Stimulated activated naive B cell treated with anti-CD40 and anti-IgM and Interleukin-4, amounts not matched to agents 10 μg/mL and 1 μg/mL and 100 μg/mL, for 72 hours (primary cell): Measurements from ENCODE around the gene KDM2B.
"Not testable (repeated sequence)": the region's sequence is repeated elsewhere in the genome, so short reads cannot be mapped to it uniquely, and the experiment has no call there.

Experiments used
- ATAC-seq, 2 donors: fragments of 150-1000 bp; cut with Tn5 transposase; replicated peaks; 2 replicates each; pipeline ENCODE4 v1.10.0; 2021; ENCODE audit warnings: moderate library complexity in 1 of 2
- DNase-seq: peaks from one replicate; pipeline ENCODE4 v3.0.0; 2021
- H3K27ac Mint-ChIP-seq: one replicate; pipeline ENCODE4 v1.8.0; 2022; ENCODE audit warnings: mild to moderate bottlenecking, mixed read lengths
- H3K27me3 Mint-ChIP-seq, 2 donors: one replicate each; pipeline ENCODE4 v1.8.0; 2022; ENCODE audit warnings: mixed read lengths in 2 of 2
- H3K36me3 Mint-ChIP-seq, 2 donors: one replicate each; pipeline ENCODE4 v1.8.0; 2022; ENCODE audit warnings: mixed read lengths in 2 of 2, mild to moderate bottlenecking in 1 of 2
- H3K4me1 Mint-ChIP-seq, 2 donors: one replicate each; pipeline ENCODE4 v1.8.0; 2022; ENCODE audit warnings: mixed read lengths in 2 of 2, mild to moderate bottlenecking in 1 of 2
- H3K4me3 Mint-ChIP-seq, 2 donors: one replicate each; pipeline ENCODE4 v1.8.0; 2022; ENCODE audit warnings: mild to moderate bottlenecking in 2 of 2, mixed read lengths in 2 of 2, moderate library complexity in 1 of 2
- H3K9me3 Mint-ChIP-seq, 2 donors: one replicate each; pipeline ENCODE4 v1.8.0; 2022; ENCODE audit warnings: mixed read lengths in 2 of 2, mild to moderate bottlenecking in 1 of 2

The KDM2B gene

DNA sequence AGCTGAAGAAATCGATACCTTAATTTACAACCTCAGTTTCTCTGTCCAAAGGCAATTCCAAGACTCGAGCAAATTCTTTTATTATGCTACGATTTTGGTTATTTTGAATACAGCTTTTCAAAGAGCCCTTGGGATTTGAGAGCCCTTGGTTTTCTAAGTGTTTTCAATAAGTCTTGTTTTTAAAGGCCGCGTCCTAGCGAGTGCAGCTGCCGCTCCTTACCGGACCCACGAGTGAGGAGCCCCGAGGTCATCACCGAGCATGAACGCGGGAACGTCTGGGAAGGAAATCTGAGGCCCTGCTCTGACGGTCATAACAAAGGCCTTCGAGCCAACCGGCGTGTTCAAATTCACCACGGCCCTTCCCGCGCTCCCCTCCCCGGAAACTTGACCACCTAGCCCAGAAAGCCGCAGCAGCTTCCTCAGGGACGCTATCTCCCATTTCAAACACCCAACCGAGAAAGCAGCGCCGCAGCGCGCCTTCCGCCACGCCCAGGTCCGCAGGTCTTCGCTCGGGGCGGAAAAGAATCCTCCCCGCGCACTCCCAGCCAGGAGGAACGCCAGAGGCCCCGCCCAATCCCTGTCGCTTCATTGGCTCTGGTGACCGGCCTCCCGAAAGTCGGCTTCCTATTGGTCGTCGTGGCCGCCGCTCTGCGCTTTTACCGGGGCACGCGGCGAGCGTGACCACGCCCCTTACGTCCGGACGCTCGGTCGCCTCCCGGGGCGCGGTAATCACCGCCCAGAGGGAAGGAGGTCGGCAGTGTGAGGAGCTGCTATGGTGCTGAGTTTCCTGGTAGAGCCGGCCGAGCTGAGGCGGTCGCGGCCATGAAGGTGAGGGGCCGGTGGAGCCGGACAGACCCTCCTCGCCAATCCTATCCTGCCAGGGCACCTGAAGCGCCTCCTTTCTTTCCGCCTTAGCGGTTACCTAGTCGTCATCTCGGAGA is 181.2 kb downstream of the KDM2B start, which contains the start of gene RNF34:
RNF34 (plus strand) TSS at position 728 of the 941 bp plus-strand sequence; CDS start at position 823, 95 bp downstream.
- Mint-ChIP-seq H3K4me3 (peak within 1 kb of the TSS; percentile 87 to 97), H3K36me3 (peaks cover 12 to 14% of the 10 kb centered on the region in 2 donors), H3K27me3 (no peaks in the 10 kb centered on the region), H3K9me3 (no peaks in the 10 kb centered on the region), H3K4me1 (peaks cover 12 to 25% of the 10 kb centered on the region in 2 donors), H3K27ac (peak within 1 kb of the TSS; percentile 93)
- DNase-seq (peak; percentile 97), ATAC-seq (peak; percentile 91 to 93)

GRCh38 chr12:121398355-121398754 is 182.5 kb downstream of the KDM2B start:
- ATAC-seq (no peak), DNase-seq (no peak)
- Mint-ChIP-seq H3K27me3 (no peaks in the 10 kb centered on the region), H3K9me3 (no peaks in the 10 kb centered on the region), H3K36me3 (peaks cover 3 to 11% of the 10 kb centered on the region in 2 donors), H3K4me3 (peak overlapping the region in 1 of 2 donors; percentile 87), H3K4me1 (peaks cover 10 to 25% of the 10 kb centered on the region in 2 donors), H3K27ac (no peak overlapping the region)

DNA sequence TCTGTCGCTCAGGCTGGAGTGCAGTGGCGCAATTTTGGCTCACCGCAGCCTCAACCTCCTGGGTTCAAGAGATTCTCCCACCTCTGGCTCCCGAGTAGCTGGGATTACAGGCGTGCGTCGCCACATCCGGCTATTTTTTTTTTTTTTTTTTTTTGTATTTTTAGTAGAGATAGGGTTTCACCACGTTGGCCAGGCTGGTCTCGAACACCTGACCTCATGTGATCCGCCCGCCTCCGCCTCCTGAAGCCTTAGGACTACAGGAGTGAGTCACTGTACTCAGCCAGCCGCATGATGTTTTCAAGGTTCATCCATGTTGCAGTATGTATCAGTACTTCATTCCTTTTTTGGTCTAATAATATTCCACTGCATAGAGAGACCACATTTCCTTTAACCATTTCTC is 183.3 kb downstream of the KDM2B start:
- Mint-ChIP-seq H3K4me3 (no peak overlapping the region), H3K36me3 (peaks cover 3 to 6% of the 10 kb centered on the region in 2 donors), H3K4me1 (peaks cover 8 to 19% of the 10 kb centered on the region in 2 donors), H3K27ac (no peak overlapping the region), H3K9me3 (no peaks in the 10 kb centered on the region), H3K27me3 (no peaks in the 10 kb centered on the region)
- no peak for DNase-seq
- no peak for ATAC-seq

DNA sequence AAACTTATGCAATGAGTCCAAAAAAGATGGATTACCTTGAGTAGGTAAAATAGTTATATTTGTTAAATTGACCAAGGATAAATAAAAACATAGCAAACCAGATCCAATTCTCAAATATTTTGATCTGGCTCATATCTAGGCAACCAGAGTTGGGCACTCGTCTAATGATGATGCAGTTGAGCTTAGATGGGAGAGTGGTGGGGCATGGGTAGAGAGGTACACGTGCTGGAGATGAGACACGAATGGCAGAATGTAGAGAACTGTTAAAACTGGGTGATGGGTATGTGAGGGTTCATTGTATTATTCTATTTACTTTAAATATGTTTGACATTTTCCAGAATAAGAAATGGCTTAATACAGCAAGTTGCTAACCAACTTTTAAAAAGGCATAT is 188.5 kb downstream of the KDM2B start:
- H3K4me3 Mint-ChIP-seq: no peak overlapping the region
- H3K27ac Mint-ChIP-seq: no peak overlapping the region
- DNase-seq (no peak), ATAC-seq (no peak)
- no peaks in the 10 kb centered on the region for H3K36me3 Mint-ChIP-seq
- no peaks in the 10 kb centered on the region for H3K9me3 Mint-ChIP-seq
- H3K27me3 Mint-ChIP-seq: no peaks in the 10 kb centered on the region
- H3K4me1 Mint-ChIP-seq: peaks cover 9 to 10% of the 10 kb centered on the region in 2 donors

DNA sequence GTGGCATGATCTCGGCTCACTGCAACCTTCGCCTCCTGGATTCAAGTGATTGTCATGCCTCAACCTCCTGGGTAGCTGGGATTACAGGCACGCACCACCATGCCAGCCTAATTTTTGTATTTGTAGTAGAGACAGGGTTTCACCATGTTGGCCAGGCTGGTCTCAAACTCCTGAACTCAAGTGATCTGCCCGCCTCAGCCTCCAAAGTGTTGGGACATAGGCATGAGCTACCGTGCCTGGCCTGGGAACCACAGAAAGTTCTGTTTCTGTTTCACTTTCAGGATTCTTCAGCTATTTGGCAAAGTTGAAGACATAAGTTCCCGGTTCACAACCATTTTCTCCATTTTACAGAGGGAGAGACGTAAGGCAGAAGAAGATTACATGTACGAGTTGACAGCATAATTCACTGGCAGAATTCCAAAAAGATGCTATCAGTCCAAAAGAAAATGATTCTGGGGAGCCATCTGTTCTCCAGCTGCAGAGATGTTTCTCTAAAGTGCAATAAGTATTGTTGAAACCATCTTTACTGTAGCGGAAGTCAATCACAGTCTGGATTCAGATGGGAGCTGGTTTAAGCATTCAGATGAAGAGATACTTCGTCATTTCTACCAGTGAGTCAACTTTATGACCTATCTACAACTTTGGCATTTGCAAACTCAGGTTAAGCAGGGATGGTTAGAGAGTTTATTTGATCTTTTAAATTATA is 189.1 kb downstream of the KDM2B start:
- no peaks in the 10 kb centered on the region for H3K36me3 Mint-ChIP-seq
- H3K27me3 Mint-ChIP-seq: no peaks in the 10 kb centered on the region
- ATAC-seq: no peak
- no peak for DNase-seq
- peaks cover 10% of the 10 kb centered on the region in 2 donors for H3K4me1 Mint-ChIP-seq
- H3K9me3 Mint-ChIP-seq: no peaks in the 10 kb centered on the region
- peak overlapping the region in 1 of 2 donors; percentile 36 for H3K4me3 Mint-ChIP-seq
- H3K27ac Mint-ChIP-seq: peak overlapping the region; percentile 51

- no peak overlapping the region for H3K4me3 Mint-ChIP-seq
- H3K36me3 Mint-ChIP-seq: no peaks in the 10 kb centered on the region
- no peaks in the 10 kb centered on the region for H3K27me3 Mint-ChIP-seq
- no peak overlapping the region for H3K27ac Mint-ChIP-seq
- DNase-seq: no peak
- H3K4me1 Mint-ChIP-seq: peaks cover 10% of the 10 kb centered on the region in 2 donors
- ATAC-seq: no peak
- no peaks in the 10 kb centered on the region for H3K9me3 Mint-ChIP-seq
These were observed 190.0 kb downstream of the KDM2B start for GRCh38 chr12:121390856-121391255.

DNA sequence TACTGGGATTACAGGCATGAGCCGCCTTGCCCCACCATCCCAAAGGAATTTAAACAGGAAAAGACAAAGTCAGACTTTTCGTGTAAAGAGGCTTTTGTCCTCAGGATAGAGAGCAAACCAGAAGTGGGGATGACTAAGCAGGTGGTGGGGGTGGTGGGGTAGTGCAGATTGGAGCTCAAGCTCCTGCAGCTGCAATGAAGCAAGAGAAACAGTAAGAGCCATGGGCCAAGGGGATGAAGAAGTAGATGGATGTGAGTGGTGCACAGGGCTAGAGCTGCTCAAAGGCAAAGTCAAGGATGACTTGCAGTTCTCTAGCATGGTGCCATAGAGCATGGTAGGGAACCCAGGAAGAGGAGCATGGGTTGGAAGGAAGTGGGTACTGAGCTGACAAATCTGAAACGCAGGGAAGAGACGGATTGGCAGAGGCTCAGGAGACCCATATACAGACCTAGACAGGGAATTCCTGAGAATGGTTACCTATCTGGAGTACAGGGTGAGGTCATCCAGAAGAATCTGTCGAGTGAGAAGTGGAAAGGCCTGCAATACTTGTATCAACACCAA is 192.3 kb downstream of the KDM2B start:
- Mint-ChIP-seq H3K27ac (no peak overlapping the region), H3K4me3 (no peak overlapping the region), H3K27me3 (no peaks in the 10 kb centered on the region), H3K4me1 (peaks cover 10% of the 10 kb centered on the region in 2 donors), H3K36me3 (no peaks in the 10 kb centered on the region), H3K9me3 (no peaks in the 10 kb centered on the region)
- no peak for ATAC-seq
- no peak for DNase-seq

DNA sequence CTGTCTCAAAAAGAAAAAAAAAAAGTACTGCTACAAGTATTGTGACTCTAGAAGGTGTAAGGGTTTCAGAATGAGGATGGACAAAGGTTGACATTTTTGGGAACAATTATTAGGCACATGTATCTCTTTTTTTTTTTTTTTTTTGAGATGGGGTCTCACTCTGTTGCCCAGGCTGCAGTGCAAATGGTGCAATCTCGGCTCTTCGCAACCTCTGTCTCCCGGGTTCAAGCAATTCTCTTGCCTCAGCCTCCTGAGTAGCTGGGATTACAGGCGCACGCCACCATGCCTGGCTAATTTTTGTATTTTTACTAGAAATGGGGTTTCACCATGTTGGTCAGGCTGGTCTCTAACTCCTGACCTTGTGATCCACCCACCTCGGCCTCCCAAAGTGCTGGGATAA is 195.9 kb downstream of the KDM2B start:
- not testable (repeated sequence) for H3K4me1 Mint-ChIP-seq, H3K27ac Mint-ChIP-seq, H3K9me3 Mint-ChIP-seq, ATAC-seq, H3K4me3 Mint-ChIP-seq, H3K36me3 Mint-ChIP-seq, DNase-seq, H3K27me3 Mint-ChIP-seq

DNA sequence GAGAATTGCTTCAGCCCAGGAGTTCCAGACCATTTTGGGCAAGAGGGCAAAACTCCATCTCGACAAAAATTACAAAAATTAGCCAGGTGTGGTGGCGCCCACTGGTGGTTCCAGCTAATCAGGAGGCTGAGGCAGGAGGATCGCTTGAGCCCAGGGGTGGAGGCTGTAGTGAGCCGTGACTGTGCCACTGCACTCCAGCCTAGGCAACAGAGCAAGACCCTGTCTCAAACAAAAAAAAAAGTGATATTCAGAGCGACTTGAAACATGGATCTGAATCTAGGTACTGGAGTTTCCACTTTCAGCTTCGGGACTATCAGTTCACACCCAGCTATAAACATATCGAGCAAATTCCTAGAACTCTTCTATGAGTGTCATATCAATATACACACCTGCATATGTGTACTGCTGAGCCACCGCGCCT is 197.2 kb downstream of the KDM2B start:
- no peak for ATAC-seq
- no peaks in the 10 kb centered on the region for H3K27me3 Mint-ChIP-seq
- H3K4me1 Mint-ChIP-seq: peaks cover 0 to 4% of the 10 kb centered on the region in 2 donors
- no peak overlapping the region for H3K4me3 Mint-ChIP-seq
- no peaks in the 10 kb centered on the region for H3K36me3 Mint-ChIP-seq
- no peak for DNase-seq
- H3K27ac Mint-ChIP-seq: no peak overlapping the region
- no peaks in the 10 kb centered on the region for H3K9me3 Mint-ChIP-seq

GRCh38 chr12:121379945-121380344 is 200.9 kb downstream of the KDM2B start:
- no peaks in the 10 kb centered on the region for H3K4me1 Mint-ChIP-seq
- H3K9me3 Mint-ChIP-seq: peaks cover 0 to 5% of the 10 kb centered on the region in 2 donors
- DNase-seq (no peak), ATAC-seq (no peak)
- H3K27me3 Mint-ChIP-seq: no peaks in the 10 kb centered on the region
- H3K27ac Mint-ChIP-seq: no peak overlapping the region
- H3K36me3 Mint-ChIP-seq: no peaks in the 10 kb centered on the region
- H3K4me3 Mint-ChIP-seq: no peak overlapping the region
